HFF-Myc (cell line): ENCODE measurements around the gene CAPZB.
"Not testable (repeated sequence)": the region's sequence is repeated elsewhere in the genome, so short reads cannot be mapped to it uniquely, and the experiment has no call there.

Experiments used
- DNase-seq: peaks from one replicate; pipeline ENCODE4 v3.0.0-alpha.2; 2011; ENCODE audit warnings: low read depth; ENCODE audit errors: extremely low read depth
- H3K4me3 ChIP-seq: replicated peaks from 2 replicates; pipeline ENCODE4 v1.5.1; 2011; ENCODE audit warnings: low read depth, mild to moderate bottlenecking, control low read depth, low read length
- TF ChIP-seq, protein P1 (sequence below): IDR thresholded peaks from 2 replicates; pipeline ENCODE4 v1.5.1; 2012; ENCODE audit warnings: mild to moderate bottlenecking, low read depth, low read length, control low read depth; ENCODE audit errors: missing control alignments

The CAPZB gene

GRCh38 chr1:19525607-19526545 lies 40.5 kb upstream of the CAPZB start:
- no peak for DNase-seq
- H3K4me3 ChIP-seq, result no peak overlapping the region
- TF ChIP-seq, protein P1, sequence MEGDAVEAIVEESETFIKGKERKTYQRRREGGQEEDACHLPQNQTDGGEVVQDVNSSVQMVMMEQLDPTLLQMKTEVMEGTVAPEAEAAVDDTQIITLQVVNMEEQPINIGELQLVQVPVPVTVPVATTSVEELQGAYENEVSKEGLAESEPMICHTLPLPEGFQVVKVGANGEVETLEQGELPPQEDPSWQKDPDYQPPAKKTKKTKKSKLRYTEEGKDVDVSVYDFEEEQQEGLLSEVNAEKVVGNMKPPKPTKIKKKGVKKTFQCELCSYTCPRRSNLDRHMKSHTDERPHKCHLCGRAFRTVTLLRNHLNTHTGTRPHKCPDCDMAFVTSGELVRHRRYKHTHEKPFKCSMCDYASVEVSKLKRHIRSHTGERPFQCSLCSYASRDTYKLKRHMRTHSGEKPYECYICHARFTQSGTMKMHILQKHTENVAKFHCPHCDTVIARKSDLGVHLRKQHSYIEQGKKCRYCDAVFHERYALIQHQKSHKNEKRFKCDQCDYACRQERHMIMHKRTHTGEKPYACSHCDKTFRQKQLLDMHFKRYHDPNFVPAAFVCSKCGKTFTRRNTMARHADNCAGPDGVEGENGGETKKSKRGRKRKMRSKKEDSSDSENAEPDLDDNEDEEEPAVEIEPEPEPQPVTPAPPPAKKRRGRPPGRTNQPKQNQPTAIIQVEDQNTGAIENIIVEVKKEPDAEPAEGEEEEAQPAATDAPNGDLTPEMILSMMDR, result no peak

DNA sequence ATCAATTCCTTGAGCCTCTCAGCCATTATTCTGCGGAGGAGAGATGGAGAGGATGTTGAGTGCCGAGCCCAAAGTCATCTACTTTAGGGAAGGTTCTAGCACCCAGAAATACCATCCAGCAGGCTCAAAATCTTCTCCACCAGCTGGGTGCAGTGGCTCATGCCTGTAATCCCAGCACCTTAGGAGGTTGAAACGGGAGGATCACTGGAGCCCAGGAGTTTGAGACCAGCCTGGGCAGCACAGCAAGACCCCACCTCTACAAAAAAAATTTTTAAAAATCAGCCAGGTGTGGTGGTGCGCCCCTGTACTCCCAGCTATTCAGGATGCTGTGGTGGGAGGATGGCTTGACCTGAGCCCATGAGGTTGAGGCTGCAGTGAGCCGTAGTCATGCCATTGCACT lies 39.5 kb upstream of the CAPZB start:
- no peak overlapping the region for H3K4me3 ChIP-seq
- no peak for DNase-seq
- TF ChIP-seq, protein P1, result no peak

DNA sequence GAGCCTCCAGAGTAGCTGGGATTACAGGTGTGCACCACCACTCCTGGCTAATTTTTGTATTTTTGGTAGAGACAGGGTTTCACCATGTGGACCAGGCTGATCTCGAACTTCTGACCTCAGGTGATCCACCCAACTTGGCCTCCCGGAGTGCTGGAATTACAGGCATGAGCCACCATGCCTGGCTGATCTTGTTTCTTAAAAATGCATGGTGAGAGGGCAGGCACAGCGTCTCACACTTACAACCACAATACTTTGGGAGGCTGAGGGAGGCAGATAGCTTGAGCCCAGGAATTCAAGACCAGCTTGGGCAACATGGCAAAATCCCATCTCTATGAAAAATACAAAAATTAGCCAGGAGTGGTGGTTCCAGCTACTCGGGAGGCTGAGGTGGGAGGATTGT lies 37.2 kb upstream of the CAPZB start:
- DNase-seq, H3K4me3 ChIP-seq: not testable (repeated sequence)

GRCh38 chr1:19521411-19521810 lies 36.1 kb upstream of the CAPZB start:
- TF ChIP-seq, protein P1, result no peak
- DNase-seq, result no peak
- H3K4me3 ChIP-seq, result no peak overlapping the region

DNA sequence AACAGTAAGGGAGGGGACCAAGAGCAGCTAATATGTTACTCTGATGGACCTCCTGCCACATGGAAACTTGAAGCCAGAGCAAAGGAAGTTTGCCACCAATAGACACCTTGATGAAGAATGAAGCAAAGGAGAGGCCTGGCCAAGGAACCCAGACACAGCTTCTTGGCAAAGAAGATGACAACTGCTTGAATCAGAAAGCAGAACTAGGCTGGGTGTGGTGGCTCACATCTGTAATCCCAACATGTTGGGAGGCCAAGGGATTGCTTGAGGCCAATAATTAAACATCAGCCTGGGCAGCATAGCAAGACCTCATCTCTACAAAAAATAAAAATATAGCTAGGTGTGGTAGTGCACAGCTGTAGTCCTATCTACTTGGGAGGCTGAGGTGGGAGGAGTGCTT lies 31.7 kb upstream of the CAPZB start:
- no peak for DNase-seq
- TF ChIP-seq, protein P1, result no peak
- H3K4me3 ChIP-seq, result no peak overlapping the region

GRCh38 chr1:19515201-19515600 lies 29.9 kb upstream of the CAPZB start:
- TF ChIP-seq, protein P1, result no peak
- no peak overlapping the region for H3K4me3 ChIP-seq
- no peak for DNase-seq

DNA sequence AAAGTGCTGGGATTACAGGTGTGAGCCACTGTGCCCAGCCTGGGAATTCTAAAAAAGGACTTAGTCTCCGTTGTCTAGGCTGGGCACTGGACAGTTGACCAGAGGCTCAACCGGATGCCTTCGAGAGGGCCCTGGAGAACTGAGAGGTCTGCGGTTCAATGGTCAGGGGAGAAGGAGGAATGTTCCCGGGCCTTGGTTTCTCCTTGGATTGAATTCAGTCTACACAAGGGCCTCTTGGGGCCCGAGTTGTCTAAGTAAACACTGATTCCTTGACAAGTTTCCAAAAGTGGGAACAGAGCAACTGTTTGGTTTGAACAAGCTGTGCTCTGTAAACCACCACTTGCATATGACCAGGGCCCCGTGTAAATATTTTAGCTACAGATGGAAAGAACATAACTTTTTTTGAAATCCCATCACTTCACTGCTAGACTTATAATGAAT lies 29.1 kb upstream of the CAPZB start:
- TF ChIP-seq, protein P1, result no peak
- DNase-seq, result no peak
- H3K4me3 ChIP-seq, result no peak overlapping the region
